Pancreas (tissue), 10 donors: ENCODE measurements around the gene HYI. TPM values are rescaled to one million over a fixed set of nuclear protein-coding genes. Genes with fewer than 3 reads are reported as not detected.

Source experiments
- ATAC-seq, 4 donors: fragments of 200-7000 bp; cut with Tn5 transposase; one replicate each; pipeline versions ENCODE4 v1.8.0 to v1.9.1; 2020; ENCODE audit warnings: mild to moderate bottlenecking in 4 of 4, moderate library complexity in 4 of 4
- DNase-seq, 6 donors: peaks; one replicate each; pipeline ENCODE4 v3.0.0-alpha.2; 2020
- FAIRE-seq: peaks from 2 replicates; lab custom pipeline; 2012; peaks lifted over from hg19 to GRCh38; lab: Jason Lieb, UNC
- H3K27ac ChIP-seq, 4 donors: fragments of 200-600 bp; sonication (generic); 1 replicate in 3 of 4; 2 replicates in 1 of 4; pipeline versions ENCODE4 v1.5.0 to v1.8.0; 2020
- H3K27me3 ChIP-seq, 4 donors: fragments of 200-600 bp; one replicate each; pipeline ENCODE4 v1.8.0; 2021
- H3K36me3 ChIP-seq, 3 donors: fragments of 200-600 bp; sonication (generic) in 1 of 3; one replicate each; pipeline versions ENCODE4 v1.5.0 to v1.8.0; 2020 to 2021
- H3K4me1 ChIP-seq, 3 donors: fragments of 200-600 bp; one replicate each; pipeline ENCODE4 v1.8.0; 2021
- H3K4me3 ChIP-seq, 4 donors: fragments of 200-600 bp; sonication (generic) in 2 of 4; one replicate each; pipeline versions ENCODE4 v1.5.0 to v1.8.0; 2020 to 2021
- H3K9me3 ChIP-seq, 4 donors: fragments of 200-600 bp; one replicate each; pipeline ENCODE4 v1.8.0; 2021
- WGBS, 2 donors: extraction: QIAGEN DNeasy Blood & Tissue Kit; methylation state at CpG; one replicate each; pipeline ENCODE4 v1.1.7; 2013; 5-methylcytosine and 5-hydroxymethylcytosine counted together
- intact Hi-C, 3 donors: fragments of 100-400 bp; cut with DNase I; formaldehyde crosslinking; loops; one replicate each; pipeline versions ENCODE4 v1.11.1 to v1.14.2; 2022
- polyA plus RNA-seq, 2 donors: library from polyadenylated mRNA; stranded (reverse); fragments of 200-250 nt; gene quantifications; one replicate each; pipeline ENCODE4 v1.2.3, GENCODE V29; 2013
- total RNA-seq, 6 donors: library from RNA; stranded (reverse); fragmentation: NEBNext Ultra II Directional in 4 of 6; extraction: Animal tissue kit (Norgen Biotek cat#: 25700) in 4 of 6; gene quantifications; one replicate each; pipeline versions ENCODE4 v1.2.1 to v1.2.4, GENCODE V29; 2021 to 2023
- TF ChIP-seq, protein P1 (sequence below), 4 donors: fragments of 200-600 bp; sonication (generic) in 3 of 4; IDR thresholded peaks; one replicate each; pipeline versions ENCODE4 v1.5.0 to v1.8.0; 2021; ENCODE audit warnings: antibody characterized with exemption in 4 of 4
- donor health status: healthy with polysubstance abuse.
- donor health status: DM: no; HTN: no; CAD: no; lungs with moderate emphysema.
- donor health status: DM: no; HTN: no; CAD: no.
- donor health status: control.
- donor health status: control.
- donor health status: Bipolar disorder and iron deficiency.
- donor health status: DM: yes; HTN: yes; CAD: no.
- donor health status: DM: no; HTN: no; CAD: no.
- donor health status: DM: no; HTN: no; CAD: no.
- donor health status: DM: yes; HTN: yes; CAD: no.

The HYI gene
- total and polyA plus RNA-seq, 8 donors, result 39.9 to 235 (median 59.1) TPM

DNA sequence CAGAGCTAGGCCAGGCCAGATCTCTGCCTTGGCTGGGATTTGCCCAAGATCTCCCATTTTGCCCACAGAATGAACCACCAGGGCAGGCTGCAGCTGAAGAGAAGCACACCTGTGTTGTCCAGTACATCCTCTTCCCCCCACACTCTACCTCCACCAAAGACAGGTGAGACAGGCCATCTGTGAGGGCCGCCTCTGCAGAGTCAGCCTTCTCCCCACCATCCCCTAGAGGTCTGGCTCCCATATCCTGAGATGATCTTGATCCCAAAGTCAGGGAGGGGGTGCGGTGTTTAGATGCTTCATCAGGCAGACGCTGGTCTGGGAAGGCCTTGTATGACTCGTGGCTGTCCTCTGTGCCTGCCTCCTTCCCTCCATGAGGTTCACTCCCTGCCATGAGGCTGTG, 28.7 kb downstream of the HYI start:
- peaks cover 4 to 84% (median 37%) of the 10 kb centered on the region in 3 donors for H3K36me3 ChIP-seq
- FAIRE-seq, result no peak
- 89 to 91% methylated on average over 4 of the region's 4 CpGs for WGBS, 2 donors
- no peaks in the 10 kb centered on the region for H3K4me1 ChIP-seq
- H3K4me3 ChIP-seq, result no peak overlapping the region
- no peak overlapping the region for H3K27ac ChIP-seq
- no peaks in the 10 kb centered on the region for H3K27me3 ChIP-seq
- no peak for ATAC-seq
- DNase-seq, result peak in 1 of 6 donors; percentile 22
- intact Hi-C loops, result no loop called here
- TF ChIP-seq, protein P1, sequence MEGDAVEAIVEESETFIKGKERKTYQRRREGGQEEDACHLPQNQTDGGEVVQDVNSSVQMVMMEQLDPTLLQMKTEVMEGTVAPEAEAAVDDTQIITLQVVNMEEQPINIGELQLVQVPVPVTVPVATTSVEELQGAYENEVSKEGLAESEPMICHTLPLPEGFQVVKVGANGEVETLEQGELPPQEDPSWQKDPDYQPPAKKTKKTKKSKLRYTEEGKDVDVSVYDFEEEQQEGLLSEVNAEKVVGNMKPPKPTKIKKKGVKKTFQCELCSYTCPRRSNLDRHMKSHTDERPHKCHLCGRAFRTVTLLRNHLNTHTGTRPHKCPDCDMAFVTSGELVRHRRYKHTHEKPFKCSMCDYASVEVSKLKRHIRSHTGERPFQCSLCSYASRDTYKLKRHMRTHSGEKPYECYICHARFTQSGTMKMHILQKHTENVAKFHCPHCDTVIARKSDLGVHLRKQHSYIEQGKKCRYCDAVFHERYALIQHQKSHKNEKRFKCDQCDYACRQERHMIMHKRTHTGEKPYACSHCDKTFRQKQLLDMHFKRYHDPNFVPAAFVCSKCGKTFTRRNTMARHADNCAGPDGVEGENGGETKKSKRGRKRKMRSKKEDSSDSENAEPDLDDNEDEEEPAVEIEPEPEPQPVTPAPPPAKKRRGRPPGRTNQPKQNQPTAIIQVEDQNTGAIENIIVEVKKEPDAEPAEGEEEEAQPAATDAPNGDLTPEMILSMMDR (IDR thresholded peaks at IDR 0.05), result no peak
- no peaks in the 10 kb centered on the region for H3K9me3 ChIP-seq

DNA sequence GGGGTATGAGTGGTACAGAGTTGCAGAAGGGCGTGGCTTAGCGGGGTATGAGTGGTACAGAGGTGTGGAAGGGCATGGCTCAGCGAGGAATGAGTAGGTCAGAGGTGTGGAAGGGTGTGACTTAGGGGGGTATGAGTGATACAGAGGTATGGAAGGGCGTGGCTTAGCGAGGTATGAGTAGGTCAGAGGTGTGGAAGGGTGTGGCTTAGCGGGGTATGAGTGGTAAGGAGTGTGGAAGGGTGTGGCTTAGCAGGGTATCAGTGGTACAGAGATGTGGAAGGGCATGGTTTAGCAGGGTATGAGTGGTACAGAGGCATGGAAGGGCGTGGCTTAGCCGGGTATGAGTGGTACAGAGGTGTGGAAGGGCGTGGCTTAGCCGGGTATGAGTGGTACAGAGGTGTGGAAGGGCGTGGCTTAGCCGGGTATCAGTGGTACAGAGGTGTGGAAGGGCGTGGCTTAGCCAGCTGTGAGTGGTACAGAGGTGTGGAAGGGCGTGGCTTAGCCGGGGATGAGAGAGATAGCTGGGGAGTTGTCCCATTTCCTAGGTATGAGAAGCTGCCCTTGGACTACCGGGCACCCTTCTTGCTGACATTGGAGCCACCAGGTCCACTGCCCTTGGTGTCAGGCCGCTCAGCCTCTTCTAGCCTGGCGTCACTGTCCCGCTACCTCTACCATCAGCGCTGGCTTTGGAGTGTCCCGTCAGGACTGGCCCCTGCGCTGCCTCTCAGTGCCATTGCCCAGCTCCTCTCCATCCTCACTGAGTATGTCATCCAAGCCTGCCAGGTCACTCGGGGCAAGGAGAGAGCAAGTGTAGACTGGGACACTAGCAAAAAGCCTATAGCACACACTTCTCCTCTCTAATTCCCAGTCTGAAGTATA, 29.8 kb downstream of the HYI start:
- DNase-seq, result peak in 1 of 6 donors; percentile 24
- ATAC-seq, result no peak
- WGBS, 2 donors, result 87 to 89% methylated on average over 23 of the region's 23 CpGs
- H3K4me1 ChIP-seq, result no peaks in the 10 kb centered on the region
- intact Hi-C loops, result loop anchor here in 1 of 3 donors (5.0 kb wide), 1 partner anchor 197 kb away; no protein-coding TSS in a partner anchor
- H3K4me3 ChIP-seq, result no peak overlapping the region
- H3K9me3 ChIP-seq, result no peaks in the 10 kb centered on the region
- TF ChIP-seq, protein P1 (IDR thresholded peaks at IDR 0.05), result no peak
- no peak overlapping the region for H3K27ac ChIP-seq
- FAIRE-seq, result no peak
- peaks cover 8 to 85% (median 37%) of the 10 kb centered on the region in 3 donors for H3K36me3 ChIP-seq
- no peaks in the 10 kb centered on the region for H3K27me3 ChIP-seq

DNA sequence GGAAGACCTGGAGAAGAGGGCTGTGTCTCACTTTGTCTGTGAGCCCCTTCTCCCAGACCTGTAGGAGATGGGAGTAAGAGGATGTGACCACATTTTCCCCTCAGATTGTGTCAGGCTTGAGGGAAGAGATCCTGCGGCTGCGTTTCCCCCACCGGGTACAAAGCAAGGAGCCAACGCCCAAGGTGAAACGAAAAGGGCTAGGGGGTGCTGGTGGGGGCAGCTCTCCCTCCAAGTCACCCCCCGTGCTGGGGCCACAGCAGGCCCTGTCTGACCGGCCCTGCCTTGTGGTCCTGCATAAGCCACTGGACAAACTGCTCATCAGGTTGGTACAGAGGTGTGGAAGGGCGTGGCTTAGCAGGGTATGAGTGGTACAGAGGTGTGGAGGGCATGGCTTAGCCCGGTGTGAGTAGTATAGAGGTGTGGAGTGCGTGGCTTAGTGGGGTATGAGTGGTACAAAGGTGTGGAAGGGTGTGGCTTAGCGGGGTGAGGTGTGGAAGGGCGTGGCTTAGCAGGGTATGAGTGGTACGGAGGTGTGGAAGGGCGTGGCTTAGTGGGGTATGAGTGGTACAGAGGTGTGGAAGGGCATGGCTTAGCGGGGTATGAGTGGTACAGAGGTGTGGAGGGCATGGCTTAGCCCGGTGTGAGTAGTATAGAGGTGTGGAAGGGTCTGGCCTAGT, 30.6 kb downstream of the HYI start:
- Histone ChIP-seq H3K27me3 (no peaks in the 10 kb centered on the region), H3K9me3 (no peaks in the 10 kb centered on the region), H3K4me3 (no peak overlapping the region), H3K27ac (no peak overlapping the region), H3K36me3 (peaks cover 8 to 83% (median 35%) of the 10 kb centered on the region in 3 donors), H3K4me1 (no peaks in the 10 kb centered on the region)
- intact Hi-C loops, result loop anchor here in 1 of 3 donors (5.0 kb wide), 1 partner anchor 196 kb away; no protein-coding TSS in a partner anchor
- FAIRE-seq, result no peak
- DNase-seq, result no peak
- TF ChIP-seq, protein P1 (IDR thresholded peaks at IDR 0.05), result no peak
- ATAC-seq, result no peak
- 95 to 96% methylated on average over 16 of the region's 16 CpGs for WGBS, 2 donors

DNA sequence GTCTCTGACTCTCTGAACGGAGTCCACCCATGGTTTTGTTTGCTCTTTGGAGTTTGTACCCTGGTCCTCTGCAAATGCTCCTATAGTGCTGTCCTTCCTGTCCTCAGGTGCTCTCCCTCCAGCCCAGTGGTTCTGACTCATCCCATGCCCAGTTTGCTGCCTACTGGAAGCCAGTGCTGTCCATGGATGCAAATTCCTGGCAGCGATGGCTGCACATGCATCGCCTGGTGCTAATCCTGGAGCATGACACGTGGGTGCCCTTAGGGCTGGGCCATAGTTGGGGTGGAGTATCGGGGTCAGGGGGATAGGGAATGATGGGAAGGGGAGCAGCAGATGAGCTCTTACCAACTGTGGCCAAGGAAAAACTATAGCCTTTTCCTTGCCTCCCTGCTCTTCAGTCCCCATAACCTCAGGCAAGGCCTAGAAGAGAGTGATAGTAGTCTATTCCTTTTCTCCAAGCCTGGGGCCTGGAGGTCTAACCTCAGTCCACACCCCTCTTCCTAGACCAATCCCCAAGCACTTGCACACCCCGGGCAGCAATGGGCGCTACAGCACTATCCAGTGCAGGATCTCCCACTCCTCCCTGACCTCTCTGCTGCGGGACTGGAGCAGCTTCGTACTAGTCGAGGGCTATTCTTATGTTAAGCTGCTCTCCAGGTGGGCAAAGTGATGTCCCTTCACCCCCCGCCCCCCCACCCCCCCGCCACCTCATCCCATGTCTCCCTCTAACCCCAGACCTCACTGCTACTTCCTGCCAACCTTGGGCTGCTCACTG, 31.6 kb downstream of the HYI start:
- peaks cover 4 to 74% (median 25%) of the 10 kb centered on the region in 3 donors for H3K36me3 ChIP-seq
- H3K4me1 ChIP-seq, result no peaks in the 10 kb centered on the region
- no peak overlapping the region for H3K4me3 ChIP-seq
- ATAC-seq (no peak), DNase-seq (no peak), FAIRE-seq (no peak)
- WGBS, 2 donors, result 92% methylated on average over 12 of the region's 12 CpGs
- no peaks in the 10 kb centered on the region for H3K27me3 ChIP-seq
- intact Hi-C loops, result loop anchor here in 1 of 3 donors (5.0 kb wide), 1 partner anchor 195 kb away; no protein-coding TSS in a partner anchor
- no peaks in the 10 kb centered on the region for H3K9me3 ChIP-seq
- TF ChIP-seq, protein P1 (IDR thresholded peaks at IDR 0.05), result no peak
- no peak overlapping the region for H3K27ac ChIP-seq
